Mesangial cell (primary cell): ENCODE data around the gene YKT6. TPM values are rescaled to one million over a fixed set of nuclear protein-coding genes. Genes with fewer than 3 reads are reported as not detected.

ENCODE experiments used
- total RNA-seq: library from RNA; depleted of rRNA; stranded (reverse); fragments of >200 nt; gene quantifications from 2 replicates; pipeline ENCODE4 v1.2.3, GENCODE V29; 2015

The YKT6 gene
- total RNA-seq, result 74.7 and 102 TPM in 2 replicates

DNA sequence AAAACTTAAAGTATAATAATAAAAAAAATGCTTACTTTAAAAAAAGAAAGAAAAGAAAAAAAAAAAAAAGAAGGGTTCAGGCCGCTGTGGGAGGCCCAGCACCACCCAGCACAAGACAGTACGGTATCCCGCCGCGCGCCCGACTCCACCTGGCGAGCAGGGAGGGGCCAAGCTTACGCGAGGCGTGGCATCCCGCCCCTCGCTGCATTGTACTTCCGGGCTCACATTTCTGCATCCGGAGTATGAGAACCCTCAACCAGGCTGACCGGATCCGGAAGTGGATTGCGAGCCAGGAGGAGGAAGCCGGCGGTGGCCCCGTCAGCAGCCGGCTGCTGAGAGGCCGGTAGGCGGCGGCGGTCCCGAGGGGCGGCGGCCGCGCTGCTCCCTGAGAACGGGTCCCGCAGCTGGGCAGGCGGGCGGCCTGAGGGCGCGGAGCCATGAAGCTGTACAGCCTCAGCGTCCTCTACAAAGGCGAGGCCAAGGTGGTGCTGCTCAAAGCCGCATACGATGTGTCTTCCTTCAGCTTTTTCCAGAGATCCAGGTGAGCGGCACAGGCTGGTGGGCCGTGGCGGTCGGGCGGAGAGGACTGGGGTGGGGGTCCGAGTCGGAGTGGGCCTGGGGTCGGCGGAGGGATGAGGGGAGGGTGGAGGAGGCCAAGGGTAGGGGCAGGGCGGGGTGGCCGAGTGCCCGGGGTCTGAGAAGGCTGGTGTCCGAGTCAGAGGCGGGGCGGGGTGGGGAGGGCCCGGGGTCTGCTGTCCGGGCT, at the start of gene YKT6:
Gene YKT6 (plus strand): TSS at position 280 of the 763 bp plus-strand sequence. CDS start 158 bp downstream, at position 438.

GRCh38 chr7:44189286-44189992, 11.3 kb upstream of the YKT6 start, which contains the start of gene GCK:
GCK (minus strand) TSS chr7:44189439; CDS start chr7:44188953, 486 bp downstream.

Other genes with a start within 250 kb of the YKT6 start
- gene SPDYE1, start 203.1 kb upstream of the YKT6 start, total RNA-seq, result not detected in 2 replicates
- 89.9 and 130 TPM in 2 replicates for gene DBNL, start 156.3 kb upstream of the YKT6 start, total RNA-seq
- gene PGAM2, start 135.4 kb upstream of the YKT6 start, total RNA-seq, result 0.25 TPM in 1 of 2 replicates, not detected in the other
- 9.1 and 29.7 TPM in 2 replicates for gene POLM, start 118.4 kb upstream of the YKT6 start, total RNA-seq
- 94.0 and 273 TPM in 2 replicates for gene AEBP1, start 96.6 kb upstream of the YKT6 start, total RNA-seq
- 80.4 and 166 TPM in 2 replicates for gene POLD2, start 77.4 kb upstream of the YKT6 start, total RNA-seq
- gene MYL7, start 59.6 kb upstream of the YKT6 start, total RNA-seq, result 0.38 TPM in 1 of 2 replicates, not detected in the other
- 0.65 and 2.4 TPM in 2 replicates for gene GCK, start 11.5 kb upstream of the YKT6 start, total RNA-seq
- gene CAMK2B, start 124.6 kb downstream of the YKT6 start, total RNA-seq, result 0.38 and 0.98 TPM in 2 replicates